ENCODE results near the gene TNFSF15.

DNA sequence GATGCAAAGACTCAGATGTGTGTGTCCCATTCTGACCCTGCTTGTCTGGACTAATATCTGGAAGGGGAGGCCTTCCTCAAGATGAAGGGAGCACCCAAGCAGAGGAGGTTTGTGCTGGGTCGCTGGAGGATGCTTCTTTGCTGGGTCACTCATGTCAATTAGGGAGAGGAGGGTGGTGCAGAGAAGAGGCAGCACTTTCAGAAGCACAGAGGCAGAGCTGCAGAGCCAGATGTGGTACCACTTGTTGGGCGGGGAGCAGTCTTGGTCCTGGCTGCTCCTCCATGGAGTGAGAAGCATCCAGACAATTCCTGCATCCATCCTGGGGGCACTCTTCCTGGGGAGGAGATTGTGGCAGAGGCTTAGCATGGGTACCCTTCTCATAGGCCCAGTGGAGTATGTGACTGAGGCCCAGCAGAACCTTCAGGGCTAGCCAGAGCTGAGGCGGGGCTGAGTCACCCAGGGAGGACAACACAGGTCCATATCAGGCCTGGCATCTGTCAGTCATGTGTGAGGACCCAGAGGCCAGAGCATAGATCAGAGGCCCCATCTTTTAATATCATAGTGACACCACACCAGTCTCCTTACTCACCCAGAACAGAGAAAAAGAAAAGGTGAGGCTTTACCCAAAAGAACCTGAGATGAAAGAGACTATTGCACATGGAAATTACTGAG, 59.8 kb downstream of the TNFSF15 start:
- TF ChIP-seq CTCF (IDR thresholded peaks at IDR 0.05) (no peak), POLR2A (IDR thresholded peaks at IDR 0.05) (no peak)

Measured in adrenal gland (tissue), 5 donors.